RCC 7860 (cell line): ENCODE results near the gene NLRC3.

Experiments used
- DNase-seq: peaks from one replicate; pipeline ENCODE4 v3.0.0-alpha.2; 2015; ENCODE audit warnings: low spot score
- FAIRE-seq: peaks from 2 replicates; lab custom pipeline; 2012; peaks lifted over from hg19 to GRCh38; lab: Jason Lieb, UNC

Gene NLRC3

DNA sequence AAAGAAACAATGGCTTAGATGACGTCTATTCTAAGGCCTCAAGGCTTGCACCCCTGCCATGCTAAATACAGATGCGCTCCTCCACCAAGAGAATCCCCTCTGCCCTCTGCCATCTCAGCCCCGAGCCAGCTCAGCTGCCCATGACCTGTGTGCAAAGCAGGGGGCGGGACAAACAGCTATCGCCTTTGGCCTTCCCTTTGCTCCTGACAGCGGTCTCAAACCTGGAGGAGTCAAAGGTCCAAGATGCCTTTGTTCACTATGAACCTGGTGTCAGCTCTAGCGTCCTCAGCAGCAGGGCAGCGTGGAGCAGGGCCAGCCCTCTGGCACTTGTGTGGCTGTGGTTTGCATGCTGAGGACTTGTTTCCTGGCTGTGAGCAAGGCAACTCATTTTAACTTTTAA lies 21.9 kb upstream of the NLRC3 start:
- DNase-seq (no peak), FAIRE-seq (no peak)

DNA sequence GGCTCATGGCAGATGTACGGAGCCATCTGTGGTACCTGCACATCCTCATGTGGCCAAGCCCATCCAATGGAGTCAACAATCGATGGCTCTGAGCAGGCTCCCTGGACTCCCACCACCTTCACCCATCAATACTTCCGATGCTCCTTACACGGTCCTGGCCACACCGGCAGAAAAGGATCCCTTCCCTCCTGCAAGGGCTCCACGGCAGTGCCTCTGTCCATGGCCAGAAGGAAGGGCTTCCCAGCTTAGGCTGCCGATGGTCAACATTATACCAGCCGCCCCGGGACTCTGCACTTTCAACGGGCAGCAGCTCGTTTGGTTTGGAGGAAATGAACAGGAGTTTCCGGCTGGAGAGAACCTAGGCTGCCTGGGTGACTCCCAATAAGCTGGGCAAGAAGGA lies 21.0 kb upstream of the NLRC3 start:
- no peak for DNase-seq
- FAIRE-seq: no peak

DNA sequence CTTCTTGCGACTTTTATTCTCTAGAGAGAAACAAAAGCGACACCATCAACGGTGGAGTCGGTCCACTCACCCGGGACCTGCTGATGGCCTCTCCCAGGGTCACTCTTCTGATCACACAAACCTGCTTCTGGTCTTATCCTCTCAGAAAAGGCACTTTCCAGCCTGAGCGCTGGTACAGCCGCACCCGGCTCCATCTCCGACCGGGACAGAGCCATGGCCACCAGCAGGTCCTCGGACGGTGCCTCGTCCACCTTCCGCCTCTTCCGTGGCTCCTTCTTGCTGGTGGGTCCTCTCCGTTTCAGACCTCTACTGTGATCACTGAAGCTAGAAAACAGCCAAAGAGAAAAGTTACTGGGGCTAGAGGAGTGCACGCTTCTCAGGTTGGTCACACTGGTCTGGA lies 20.5 kb upstream of the NLRC3 start:
- DNase-seq (no peak), FAIRE-seq (no peak)

DNA sequence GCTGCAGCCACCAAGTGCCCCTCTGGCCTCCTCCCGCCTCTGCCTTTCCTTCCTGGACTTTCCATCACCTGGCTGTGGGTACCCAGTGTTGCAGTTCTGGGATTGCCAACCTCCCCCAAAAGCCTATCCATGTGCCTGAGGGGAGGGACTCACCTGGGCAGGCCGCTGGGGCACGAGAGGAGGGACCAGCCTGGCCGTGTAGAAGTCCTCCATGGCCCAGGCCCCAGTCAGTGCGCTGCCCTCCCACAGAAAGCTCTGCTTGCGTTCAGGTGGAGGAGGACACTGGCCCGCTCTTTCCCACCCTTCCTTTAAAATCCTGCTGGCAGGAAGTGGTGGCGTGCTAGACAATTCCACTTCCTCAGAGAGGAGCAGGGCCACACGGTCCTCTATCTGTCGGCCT lies 20.0 kb upstream of the NLRC3 start:
- no peak for DNase-seq
- FAIRE-seq: no peak

DNA sequence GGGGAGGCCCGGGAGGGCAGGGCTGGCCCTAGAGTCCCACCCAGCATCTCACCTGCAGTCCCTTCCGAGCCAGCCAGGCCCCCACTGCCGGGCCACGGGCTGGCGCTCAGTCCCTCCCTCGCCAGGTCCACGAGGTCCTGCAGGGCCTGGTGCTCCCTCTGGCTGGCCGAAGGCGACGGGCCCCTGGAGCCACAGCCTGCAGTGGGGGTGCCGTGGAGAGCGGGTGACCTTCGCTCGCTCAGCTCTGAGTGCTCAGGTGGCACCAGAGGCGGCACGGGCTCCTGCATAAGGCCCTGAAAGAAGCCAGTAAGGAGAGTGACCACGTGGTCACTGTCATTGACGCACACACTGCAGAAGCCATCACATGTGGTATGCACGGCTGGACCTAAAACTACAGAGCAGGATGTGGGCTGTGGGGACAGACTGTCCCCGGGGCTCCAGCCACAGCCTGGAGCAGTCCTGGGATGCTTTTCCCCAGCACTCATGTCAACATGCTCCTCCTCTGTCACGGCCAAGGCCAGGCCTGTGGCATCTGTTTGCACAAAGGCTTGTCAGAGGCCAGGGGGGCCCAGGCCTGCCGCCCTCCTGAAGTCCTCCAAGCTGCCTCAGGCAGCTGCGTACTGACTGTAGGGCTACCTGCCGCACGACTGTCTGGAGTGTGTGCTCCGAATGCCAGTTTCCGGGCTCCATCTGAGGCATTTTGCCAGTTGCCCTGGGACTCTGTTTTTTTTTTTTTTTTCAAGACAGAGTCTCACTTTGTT lies 19.1 kb upstream of the NLRC3 start:
- DNase-seq: no peak
- no peak for FAIRE-seq

DNA sequence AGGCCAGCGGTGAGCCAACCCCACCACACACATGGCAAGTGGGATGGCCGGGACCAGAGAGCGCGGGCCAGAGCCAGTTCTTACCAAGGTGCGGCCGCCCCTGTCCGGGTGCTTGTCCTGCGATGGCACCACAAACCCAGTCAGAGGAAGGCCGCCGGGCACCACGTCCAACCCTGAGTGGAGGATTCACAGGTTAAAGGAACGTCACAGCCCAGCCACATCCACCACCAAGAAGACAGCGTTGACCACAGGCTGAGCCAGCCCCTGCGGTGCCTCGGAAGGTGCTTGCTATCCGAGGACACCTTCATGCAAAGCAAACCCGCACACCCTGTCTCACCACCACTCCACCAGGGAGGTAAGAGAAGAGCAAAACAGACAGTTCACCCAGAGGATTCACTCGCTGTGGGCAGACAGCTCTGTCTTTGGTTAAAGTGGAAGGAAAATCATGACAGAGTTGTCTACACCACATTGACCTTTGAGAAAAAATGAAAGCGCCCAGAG lies 18.4 kb upstream of the NLRC3 start:
- DNase-seq (no peak), FAIRE-seq (no peak)

DNA sequence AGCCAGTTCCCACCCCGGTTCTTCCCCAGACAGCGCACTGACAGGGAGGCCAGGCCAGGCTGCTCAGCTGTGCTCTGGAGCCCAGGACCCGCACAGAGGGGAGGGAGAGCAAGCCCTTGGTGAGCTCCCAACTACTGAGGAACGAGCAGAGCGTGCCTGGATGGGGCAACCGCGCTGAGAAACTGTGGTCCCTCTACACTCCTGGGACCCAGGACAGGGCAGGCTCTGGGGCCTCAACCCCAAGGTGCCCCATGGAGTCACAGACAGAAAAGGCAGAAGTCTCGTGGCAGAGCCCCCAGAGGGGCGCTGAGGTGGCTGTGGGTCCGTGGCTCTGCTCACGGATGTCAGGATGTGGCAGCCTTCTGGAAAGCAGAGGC lies 17.9 kb upstream of the NLRC3 start:
- FAIRE-seq: no peak

DNA sequence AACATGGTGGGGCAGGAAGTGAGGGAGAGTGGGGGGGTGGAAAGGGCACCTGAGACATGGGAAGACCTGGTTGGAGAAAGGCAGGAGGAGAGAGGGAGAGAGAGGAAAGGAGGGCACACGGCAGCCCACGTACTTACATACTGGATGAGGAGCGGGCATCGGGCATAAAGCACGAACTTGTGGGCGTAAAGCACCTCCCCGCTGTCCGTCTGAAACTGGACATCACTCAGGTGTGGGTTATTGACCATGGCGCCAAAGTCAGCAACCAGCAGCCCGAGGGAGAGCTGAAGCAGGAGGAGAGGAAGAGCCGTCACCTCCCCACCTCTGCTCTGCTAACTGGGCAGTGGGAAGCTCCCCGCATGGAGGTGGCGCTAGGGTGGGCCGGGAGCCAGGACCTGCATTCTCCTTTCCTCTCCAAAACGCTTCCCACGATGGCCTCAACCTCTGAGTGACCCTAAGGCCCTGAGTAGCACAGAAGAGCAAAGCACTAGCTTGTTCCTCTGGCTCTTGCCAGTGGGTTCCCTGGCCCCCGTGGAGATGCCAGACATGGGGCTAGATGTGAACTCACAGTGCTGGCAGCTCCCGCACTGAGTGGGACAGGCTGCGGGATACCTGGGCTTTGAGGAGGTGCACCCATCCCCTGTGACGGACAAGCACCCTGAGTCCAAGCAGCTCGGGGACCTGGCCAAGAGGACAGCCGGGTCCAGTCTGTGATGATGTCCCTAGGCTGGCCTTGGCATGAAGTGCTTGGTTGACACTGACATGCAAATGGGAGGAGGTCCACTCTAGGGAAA lies 17.3 kb upstream of the NLRC3 start:
- DNase-seq: no peak

More for the DNA sequence above, 17.9 kb upstream of the NLRC3 start:
- DNase-seq: no peak

DNA sequence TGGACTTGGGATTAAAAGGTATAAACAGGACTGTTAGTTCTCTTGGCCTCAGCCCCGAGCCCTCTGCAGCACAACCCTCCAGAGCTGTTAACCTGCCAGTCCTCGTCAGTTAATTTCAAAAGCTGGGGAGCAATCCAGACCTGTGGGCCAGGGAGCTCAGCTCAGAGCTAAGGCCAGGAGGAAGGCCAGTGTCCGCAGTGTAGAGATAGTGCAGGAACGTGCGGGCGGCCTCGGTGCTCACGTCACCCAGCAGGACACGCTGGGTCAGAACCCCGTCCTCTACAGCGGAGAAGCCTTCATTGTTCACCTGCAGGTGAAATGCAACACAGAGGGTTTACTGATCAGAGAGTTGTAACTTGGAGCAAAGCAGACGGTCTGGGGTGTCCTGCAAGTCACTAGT lies 15.4 kb upstream of the NLRC3 start:
- no peak for FAIRE-seq
- DNase-seq: no peak

More for the DNA sequence above, 17.3 kb upstream of the NLRC3 start:
- no peak for FAIRE-seq

DNA sequence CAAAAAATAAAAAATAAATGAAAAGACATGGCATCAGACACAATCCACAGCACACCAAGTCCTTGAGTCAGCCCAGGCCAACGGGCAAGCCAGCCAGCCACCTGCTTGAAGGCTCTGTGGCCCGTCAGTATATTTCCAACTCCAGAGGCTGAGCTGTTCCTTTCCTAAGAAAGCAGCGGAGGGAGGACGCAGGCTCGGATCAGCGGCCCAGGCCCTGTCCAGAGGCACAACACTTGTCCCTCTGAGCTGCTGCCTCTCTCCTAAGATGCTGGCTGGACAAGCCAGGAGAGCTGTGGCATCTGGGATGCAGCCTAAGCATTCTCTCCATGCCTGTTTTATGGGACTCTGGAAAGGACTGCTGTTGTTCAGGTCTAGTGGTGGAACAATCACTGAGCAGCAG lies 14.8 kb upstream of the NLRC3 start:
- no peak for DNase-seq
- no peak for FAIRE-seq

DNA sequence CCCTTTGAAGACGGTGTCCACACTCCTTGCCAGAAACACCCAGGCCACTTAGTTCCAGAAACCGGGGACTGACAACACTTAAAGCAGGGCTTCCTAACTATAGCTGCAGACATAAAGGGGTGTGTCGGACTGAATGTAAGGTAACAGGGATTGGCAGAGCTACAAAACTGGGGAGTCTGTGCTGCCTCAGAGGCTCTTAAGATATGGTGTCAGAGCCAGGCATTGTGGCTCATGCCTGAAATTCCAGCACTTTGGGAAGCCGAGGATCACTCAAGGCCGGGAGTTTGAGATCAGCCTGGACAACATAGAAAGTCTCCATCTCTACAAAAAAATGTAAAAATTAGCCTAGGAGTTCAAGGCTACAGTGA lies 14.2 kb upstream of the NLRC3 start:
- DNase-seq: no peak
- no peak for FAIRE-seq

DNA sequence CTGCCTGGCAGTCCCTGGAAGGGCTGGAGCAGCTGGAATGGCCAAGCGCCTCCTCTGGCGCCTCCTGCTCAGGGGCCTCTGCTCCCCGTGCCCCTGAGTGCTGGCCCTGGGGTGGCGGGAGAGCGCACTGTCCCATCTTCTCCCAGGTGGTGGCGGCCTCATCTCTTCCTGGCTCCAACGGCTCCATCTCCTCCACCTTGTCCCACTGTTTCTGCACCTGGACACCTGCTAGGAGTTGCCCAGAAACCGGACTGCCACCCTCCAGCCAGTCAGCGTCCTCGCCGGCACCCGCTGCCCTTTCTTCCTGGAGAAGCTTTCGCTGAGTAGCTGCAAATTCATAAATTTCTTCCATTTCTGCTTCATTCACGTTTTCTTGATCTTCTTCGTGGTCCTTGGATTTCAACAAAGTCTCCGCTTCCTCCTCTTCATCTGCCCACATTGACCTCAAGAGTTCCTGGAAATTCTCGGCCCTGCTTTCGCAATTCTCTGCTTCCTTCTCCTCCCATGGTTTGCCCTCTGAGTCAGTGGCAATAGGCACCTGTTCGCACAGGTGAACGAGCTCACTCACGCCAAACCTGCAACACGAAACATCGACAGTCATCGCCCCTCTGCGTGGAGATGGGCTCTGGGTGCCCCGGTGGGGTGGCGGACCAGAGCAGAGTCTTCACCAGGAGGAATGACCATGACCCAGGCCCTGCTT lies 13.7 kb upstream of the NLRC3 start:
- FAIRE-seq: no peak
- no peak for DNase-seq

DNA sequence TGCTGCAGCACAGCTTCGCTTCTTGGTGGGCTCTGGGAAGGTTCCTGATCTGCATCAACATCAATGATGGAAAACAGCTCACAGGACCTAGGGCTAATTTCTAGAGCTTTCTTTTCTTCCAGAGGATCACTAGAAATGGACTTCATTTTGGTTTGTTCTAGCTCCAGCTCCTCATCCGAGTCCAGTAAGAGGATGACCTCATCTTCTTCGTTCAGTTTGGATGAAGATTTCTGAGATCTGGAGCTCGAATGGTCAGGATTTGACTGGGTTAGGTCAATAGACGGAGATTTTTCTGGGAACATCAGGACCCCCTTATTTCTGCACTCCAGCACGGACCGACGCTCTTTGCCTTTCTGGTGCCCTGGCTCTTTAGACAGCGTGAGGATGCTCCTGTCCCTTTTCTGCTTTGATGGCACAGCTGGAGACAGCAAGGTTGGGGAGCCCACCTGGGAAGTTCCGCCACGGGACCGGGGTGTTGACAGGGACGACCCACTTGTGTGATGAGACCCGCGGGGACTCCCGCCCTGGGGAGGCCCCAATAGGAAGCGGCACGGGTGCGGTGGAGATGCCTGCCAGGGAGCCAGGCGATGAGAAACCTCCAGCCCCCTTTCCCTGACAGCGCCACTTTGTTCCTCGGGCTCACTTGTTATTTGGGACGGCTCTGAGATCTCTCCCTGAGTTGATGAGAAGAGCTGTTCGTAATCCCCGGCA lies 12.9 kb upstream of the NLRC3 start:
- FAIRE-seq: no peak
- DNase-seq: no peak

DNA sequence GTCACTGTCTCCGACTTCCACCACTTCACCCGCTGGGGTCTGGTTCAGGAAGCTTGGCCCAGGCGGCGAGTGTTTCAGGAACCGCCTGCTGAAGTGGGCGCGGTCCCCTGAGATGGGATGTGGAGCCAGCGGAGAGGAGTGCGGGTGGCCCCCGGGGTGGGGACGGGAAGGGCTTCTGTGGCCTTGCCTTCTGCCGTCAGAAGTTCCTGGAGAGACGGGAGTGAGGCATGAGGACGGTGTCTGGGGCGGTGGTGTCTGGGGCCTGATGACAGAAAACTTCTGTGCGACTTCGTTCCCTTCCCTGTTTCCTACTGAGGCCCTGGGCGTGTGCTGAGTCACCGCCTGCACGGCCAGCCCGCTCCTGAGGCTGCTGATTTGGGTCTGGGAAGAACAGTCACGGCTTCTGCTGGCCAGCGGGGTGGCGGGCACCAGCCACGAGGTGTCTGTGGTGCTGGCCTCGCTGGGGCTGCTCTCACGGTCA lies 12.3 kb upstream of the NLRC3 start:
- FAIRE-seq (no peak), DNase-seq (no peak)

DNA sequence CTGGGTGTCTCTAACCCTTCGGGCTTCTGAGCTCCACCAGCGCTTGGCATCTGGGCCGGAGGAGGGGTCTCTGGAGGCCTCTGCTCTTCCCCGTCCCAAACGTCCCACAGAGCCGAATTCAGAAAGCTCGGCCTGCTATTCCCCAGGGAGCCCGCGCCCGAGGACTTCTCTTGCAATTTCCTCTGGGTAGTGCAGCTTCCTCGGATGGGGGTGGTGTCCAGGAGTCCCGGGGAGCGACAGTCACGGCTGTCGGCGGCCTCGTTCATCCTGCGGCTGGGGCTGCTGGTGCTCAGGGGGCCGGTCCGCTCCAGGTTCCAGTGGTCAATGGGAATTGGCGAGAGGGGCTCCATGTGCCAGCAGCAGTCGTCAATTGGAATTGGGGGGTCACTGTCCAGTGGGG lies 11.8 kb upstream of the NLRC3 start:
- FAIRE-seq (no peak), DNase-seq (no peak)

DNA sequence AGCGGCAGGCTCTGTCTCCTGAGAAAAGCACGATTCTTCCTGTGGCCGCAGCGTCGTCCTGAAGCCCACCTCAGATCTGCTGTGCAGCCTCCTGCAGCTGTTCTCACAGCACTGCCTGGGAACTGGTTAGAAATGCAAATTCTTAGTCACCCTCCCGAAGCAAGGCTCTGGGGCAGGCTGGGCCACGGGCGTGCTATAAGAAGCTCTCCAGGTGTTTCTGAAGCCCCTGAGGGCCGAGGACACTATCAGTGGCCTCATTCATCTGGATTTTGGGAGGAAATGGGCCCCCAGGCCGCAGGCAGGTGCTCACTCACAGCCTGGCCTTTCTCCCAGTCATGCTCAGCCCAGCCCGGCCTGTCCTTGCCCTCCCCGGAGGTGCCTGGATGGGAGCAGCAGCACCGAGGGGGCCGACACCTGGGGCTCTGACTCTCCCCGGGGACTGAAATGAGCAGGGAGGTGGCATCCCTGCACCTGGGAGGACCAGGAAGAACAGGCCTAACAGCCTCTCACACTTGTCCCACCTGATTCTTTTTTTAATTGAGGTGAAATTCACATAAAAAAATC lies 10.4 kb upstream of the NLRC3 start:
- no peak for FAIRE-seq

DNA sequence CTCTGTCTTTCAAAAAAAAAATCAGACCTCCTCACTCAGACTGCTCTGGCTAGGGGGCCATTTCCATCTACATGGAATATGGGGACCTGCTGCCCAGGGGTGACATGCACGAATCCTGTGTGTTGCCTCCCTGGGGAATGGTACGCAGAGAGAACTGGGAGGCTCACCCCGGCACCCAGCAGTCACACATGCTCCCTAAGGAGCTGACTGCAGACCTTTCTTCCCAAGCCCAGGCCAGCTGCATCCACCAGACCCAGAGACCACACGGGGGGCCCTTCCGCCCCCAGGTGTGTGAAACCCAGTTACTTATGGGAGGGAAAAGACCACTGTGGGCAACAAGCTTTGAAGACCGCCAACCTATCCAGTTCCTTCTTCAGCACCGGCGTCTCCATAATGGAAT lies 7.2 kb upstream of the NLRC3 start:
- FAIRE-seq (no peak), DNase-seq (no peak)

More for the DNA sequence above, 10.4 kb upstream of the NLRC3 start:
- DNase-seq: no peak

DNA sequence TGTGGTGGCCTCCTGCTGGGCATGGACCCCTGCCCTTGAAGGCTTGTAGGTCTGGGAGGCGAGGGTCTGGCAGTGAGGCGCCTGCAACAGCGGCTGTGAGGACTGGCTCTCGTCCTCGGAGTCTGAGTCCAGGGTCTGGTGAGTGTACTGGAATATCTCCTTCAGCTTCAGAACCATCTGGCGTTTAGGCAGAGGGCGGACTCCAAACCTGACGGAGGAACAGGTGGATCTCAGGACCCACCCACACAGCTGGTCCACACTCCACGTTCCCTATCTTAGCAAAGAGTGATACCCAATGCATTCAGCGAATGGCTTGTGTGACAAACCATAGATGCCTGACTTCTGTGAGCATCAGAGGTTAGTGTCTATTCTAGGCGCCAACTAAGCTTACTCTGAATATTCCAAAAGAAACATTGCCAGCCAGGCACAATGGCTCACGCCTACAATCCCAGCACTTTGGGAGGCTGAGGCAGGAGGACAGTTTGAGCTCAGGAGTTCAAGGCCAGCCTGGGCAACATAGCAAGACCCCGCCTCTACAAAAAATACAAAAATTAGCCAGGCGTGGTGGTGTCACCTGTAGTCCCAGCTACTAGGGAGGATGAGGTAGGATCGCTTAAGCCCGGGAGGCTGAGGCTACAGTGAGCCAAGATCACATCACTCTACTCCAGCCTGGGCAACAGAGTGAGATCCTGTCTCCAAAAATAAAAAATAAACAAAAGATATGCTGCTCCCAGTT lies 6.3 kb upstream of the NLRC3 start:
- DNase-seq (no peak), FAIRE-seq (no peak)

DNA sequence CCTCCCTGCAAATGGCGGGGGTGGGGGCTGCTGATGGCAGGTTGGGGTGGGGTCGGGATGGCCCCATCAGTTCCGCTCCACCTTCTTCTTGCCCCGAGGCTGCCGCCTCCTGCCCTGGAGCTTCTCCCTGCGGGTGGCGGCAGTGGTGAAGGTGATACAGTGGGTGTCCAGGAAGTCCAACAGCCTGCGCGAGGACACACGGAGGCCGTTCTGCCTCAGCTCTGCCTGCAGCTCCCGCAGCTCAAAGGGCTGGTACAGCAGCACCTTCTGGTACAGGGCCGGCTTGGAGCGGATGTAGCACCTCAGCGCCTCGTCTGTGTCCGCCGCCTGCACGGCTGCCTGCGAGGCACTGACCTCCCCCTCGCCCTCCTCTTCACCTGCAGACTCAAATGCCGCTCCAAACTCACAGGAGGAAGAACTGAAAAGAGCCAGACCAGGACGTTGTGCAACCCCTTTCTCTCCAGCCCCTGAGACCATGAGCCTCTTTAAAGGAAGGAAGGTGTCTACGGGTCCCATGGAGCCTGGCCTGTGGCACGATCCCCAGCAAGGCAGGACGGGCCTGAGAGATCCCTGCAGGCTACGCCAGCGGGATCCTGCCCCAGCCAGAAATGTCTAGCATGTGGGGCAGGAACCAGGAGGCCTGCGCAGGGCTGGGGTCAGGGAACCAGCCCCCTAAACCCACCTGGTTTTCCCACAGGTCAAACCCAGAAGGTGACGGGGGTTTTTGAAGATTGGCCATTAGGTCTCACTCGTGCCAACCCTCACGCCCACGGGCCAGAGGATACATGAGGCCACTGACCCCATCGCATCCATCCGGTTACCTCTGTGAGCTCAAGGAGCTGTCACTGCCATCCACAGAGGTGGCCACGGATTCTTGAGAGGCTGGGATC lies 5.3 kb upstream of the NLRC3 start:
- FAIRE-seq (no peak), DNase-seq (no peak)
